Gastrocnemius medialis (tissue), 4 donors: Measurements from ENCODE around the gene EDEM3. TPM values are rescaled to one million over a fixed set of nuclear protein-coding genes. Genes with fewer than 3 reads are reported as not detected.
"Not testable (repeated sequence)": the region's sequence is repeated elsewhere in the genome, so short reads cannot be mapped to it uniquely, and the experiment has no call there.

Experiments used
- ATAC-seq, 2 donors: fragments of 150-250 bp; one replicate each; pipeline ENCODE4 v1.9.1; 2016
- DNase-seq, 2 donors: peaks; one replicate each; pipeline ENCODE4 v3.0.0-alpha.2; 2019
- H3K27ac ChIP-seq, 4 donors: fragments of 200-600 bp; sonication (generic); 1 replicate in 1 of 4; 2 replicates in 3 of 4; pipeline ENCODE4 v1.5.1; 2016 to 2018; ENCODE audit warnings: mild to moderate bottlenecking in 2 of 4, moderate library complexity in 1 of 4
- H3K27me3 ChIP-seq, 3 donors: fragments of 200-600 bp; sonication (generic) in 2 of 3; 1 replicate in 1 of 3; 2 replicates in 2 of 3; pipeline versions ENCODE4 v1.5.1 to v1.6.0; 2016 to 2019; ENCODE audit warnings: mild to moderate bottlenecking in 1 of 3, moderate library complexity in 1 of 3
- H3K36me3 ChIP-seq, 2 donors: fragments of 200-600 bp; sonication (generic) in 1 of 2; one replicate each; pipeline ENCODE4 v1.5.1; 2017 to 2018
- H3K4me1 ChIP-seq, 2 donors: fragments of 200-600 bp; sonication (generic) in 1 of 2; one replicate each; pipeline ENCODE4 v1.5.1; 2016 to 2017; ENCODE audit warnings: mild to moderate bottlenecking in 2 of 2
- H3K4me3 ChIP-seq, 4 donors: fragments of 200-600 bp; sonication (generic) in 3 of 4; 1 replicate in 1 of 4; 2 replicates in 3 of 4; pipeline ENCODE4 v1.5.1; 2016 to 2019; ENCODE audit warnings: mild to moderate bottlenecking in 2 of 4
- H3K9me3 ChIP-seq, 3 donors: fragments of 200-600 bp; sonication (generic) in 2 of 3; 1 replicate in 1 of 3; 2 replicates in 2 of 3; pipeline ENCODE4 v1.5.1; 2016 to 2019
- CTCF ChIP-seq, 5 experiments: fragments of 450-650 bp in 3 of 5; fragments of 200-600 bp in 2 of 5; sonication (generic) in 2 of 5; IDR thresholded peaks in 4 of 5; conservative IDR thresholded peaks in 1 of 5; 1 replicate in 4 of 5; 2 replicates in 1 of 5; pipeline ENCODE4 v1.5.1; 2016 to 2019; ENCODE audit warnings: antibody characterized with exemption in 5 of 5, mild to moderate bottlenecking in 3 of 5, moderate library complexity in 3 of 5
- POLR2A ChIP-seq, 2 donors: fragments of 450-650 bp; IDR thresholded peaks; one replicate each; pipeline ENCODE4 v1.6.1; 2017; ENCODE audit warnings: antibody characterized with exemption in 2 of 2, mild to moderate bottlenecking in 2 of 2, moderate library complexity in 2 of 2
- in situ Hi-C, 4 donors: fragments of 200-750 bp; cut with MboI; loops; one replicate each; pipeline versions ENCODE4 v1.15.0 to v1.8.0; 2017; ENCODE audit warnings: low sequenced_read_pairs in 4 of 4
- intact Hi-C: fragments of 100-400 bp; cut with DNase I; formaldehyde crosslinking; loops from one replicate; pipeline ENCODE4 v1.15.1; 2023; ENCODE audit warnings: low total_unique reads
- total RNA-seq, 4 donors: library from RNA; depleted of rRNA; stranded (reverse); fragments of >200 nt; gene quantifications; one replicate each; pipeline versions ENCODE4 v1.1.0 to v1.2.3, GENCODE V29; 2016

EDEM3 gene
- total RNA-seq, 4 donors from 2014 or later, result 18.1 to 51.1 (median 31.9) TPM

GRCh38 chr1:184684285-184685074 is 70.2 kb downstream of the EDEM3 start:
- ATAC-seq (peak in 1 of 2 donors; percentile 34), DNase-seq (no peak)

GRCh38 chr1:184682956-184683355 is 71.7 kb downstream of the EDEM3 start:
- DNase-seq (no peak), ATAC-seq (no peak)
- Histone ChIP-seq H3K27me3 (no peaks in the 10 kb centered on the region), H3K4me3 (no peak overlapping the region), H3K36me3 (no peaks in the 10 kb centered on the region), H3K9me3 (peaks cover 0 to 11% (median 0%) of the 10 kb centered on the region in 3 donors), H3K27ac (no peak overlapping the region), H3K4me1 (no peaks in the 10 kb centered on the region)
- intact Hi-C loops, result no loop called here
- in situ Hi-C loops, result loop anchor here (10.0 to 25.0 kb wide), 3 partner anchors 596 to 608 kb away; no protein-coding TSS in a partner anchor
- TF ChIP-seq CTCF (IDR thresholded peaks at IDR 0.05 in 4 of 5, conservative IDR thresholded peaks at IDR 0.05 in 1 of 5) (no peak), POLR2A (IDR thresholded peaks at IDR 0.05) (no peak)

More at GRCh38 chr1:184684285-184685074, 70.2 kb downstream of the EDEM3 start:
- in situ Hi-C loops, result loop anchor here (10.0 to 25.0 kb wide), 3 partner anchors 597 to 610 kb away; no protein-coding TSS in a partner anchor
- TF ChIP-seq POLR2A (IDR thresholded peaks at IDR 0.05) (no peak), CTCF (IDR thresholded peaks at IDR 0.05 in 4 of 5, conservative IDR thresholded peaks at IDR 0.05 in 1 of 5) (no peak)
- Histone ChIP-seq H3K4me3 (no peak overlapping the region), H3K27me3 (no peaks in the 10 kb centered on the region), H3K36me3 (no peaks in the 10 kb centered on the region), H3K27ac (no peak overlapping the region), H3K4me1 (no peaks in the 10 kb centered on the region), H3K9me3 (peaks cover 0 to 11% (median 0%) of the 10 kb centered on the region in 3 donors)
- intact Hi-C loops, result no loop called here

- H3K27me3 ChIP-seq, H3K36me3 ChIP-seq, H3K27ac ChIP-seq, H3K4me1 ChIP-seq, DNase-seq, H3K4me3 ChIP-seq, intact Hi-C loops, ATAC-seq: not testable (repeated sequence)
- H3K9me3 ChIP-seq, result peaks cover 0 to 11% (median 0%) of the 10 kb centered on the region in 3 donors
- in situ Hi-C loops, result loop anchor here (10.0 to 25.0 kb wide), 3 partner anchors 593 to 606 kb away; no protein-coding TSS in a partner anchor
Measured at GRCh38 chr1:184680611-184681225, 73.9 kb downstream of the EDEM3 start.

- intact Hi-C loops, H3K36me3 ChIP-seq, ATAC-seq, H3K27me3 ChIP-seq, DNase-seq, H3K4me1 ChIP-seq, H3K4me3 ChIP-seq, H3K27ac ChIP-seq: not testable (repeated sequence)
- peaks cover 0 to 11% (median 0%) of the 10 kb centered on the region in 3 donors for H3K9me3 ChIP-seq
- in situ Hi-C loops, result loop anchor here in 2 of 4 donors (10.0 to 25.0 kb wide), 2 partner anchors 435 to 592 kb away; no protein-coding TSS in a partner anchor
Measured at GRCh38 chr1:184679472-184679871, 75.2 kb downstream of the EDEM3 start.

GRCh38 chr1:184677344-184677743 is 77.3 kb downstream of the EDEM3 start:
- Histone ChIP-seq H3K27ac (no peak overlapping the region), H3K27me3 (no peaks in the 10 kb centered on the region), H3K4me1 (no peaks in the 10 kb centered on the region), H3K9me3 (peaks cover 0 to 11% (median 0%) of the 10 kb centered on the region in 3 donors), H3K36me3 (no peaks in the 10 kb centered on the region), H3K4me3 (no peak overlapping the region)
- intact Hi-C loops (no loop called here), in situ Hi-C loops (loop anchor here in 2 of 4 donors (10.0 to 25.0 kb wide), 2 partner anchors 433 to 590 kb away; no protein-coding TSS in a partner anchor)
- ATAC-seq, result no peak
- TF ChIP-seq CTCF (IDR thresholded peaks at IDR 0.05 in 4 of 5, conservative IDR thresholded peaks at IDR 0.05 in 1 of 5), result no peak
- TF ChIP-seq POLR2A (IDR thresholded peaks at IDR 0.05), result no peak
- DNase-seq, result no peak
